Vagina (tissue), 2 donors: ENCODE results near the gene TMEM31. TPM values are rescaled to one million over a fixed set of nuclear protein-coding genes. Genes with fewer than 3 reads are reported as not detected.

ENCODE experiments used
- DNase-seq, 2 donors: peaks; one replicate each; pipeline ENCODE4 v3.0.0-alpha.2; 2017; ENCODE audit errors: extremely low spot score in 2 of 2
- H3K27ac ChIP-seq: fragments of 200-600 bp; sonication (generic); one replicate; pipeline ENCODE4 v1.5.1; 2019
- H3K27me3 ChIP-seq: fragments of 200-600 bp; sonication (generic); one replicate; pipeline ENCODE4 v1.5.1; 2019
- H3K36me3 ChIP-seq, 2 donors: fragments of 200-600 bp; sonication (generic); one replicate each; pipeline ENCODE4 v1.5.1; 2017 to 2019
- H3K4me1 ChIP-seq: fragments of 200-600 bp; sonication (generic); one replicate; pipeline ENCODE4 v1.5.1; 2019
- H3K4me3 ChIP-seq, 2 donors: fragments of 200-600 bp; sonication (generic); 1 replicate in 1 of 2; 2 replicates in 1 of 2; pipeline ENCODE4 v1.5.1; 2016 to 2019
- H3K9me3 ChIP-seq: fragments of 200-600 bp; sonication (generic); one replicate; pipeline ENCODE4 v1.5.1; 2019
- POLR2A ChIP-seq, 2 donors: fragments of 450-650 bp; IDR thresholded peaks; one replicate each; pipeline ENCODE4 v1.6.1; 2017; ENCODE audit warnings: antibody characterized with exemption in 2 of 2, mild to moderate bottlenecking in 2 of 2, moderate library complexity in 2 of 2
- POLR2AphosphoS5 ChIP-seq, 2 donors: sonication (generic); formaldehyde crosslinking; IDR thresholded peaks; one replicate each; pipeline ENCODE4 v1.9.0; 2017; ENCODE audit warnings: antibody characterized with exemption in 2 of 2, mild to moderate bottlenecking in 2 of 2, low read depth in 1 of 2; ENCODE audit not compliant: insufficient read depth in 1 of 2
- intact Hi-C: fragments of 100-400 bp; cut with DNase I; formaldehyde crosslinking; loops from one replicate; pipeline ENCODE4 v1.15.1; 2023
- total RNA-seq: library from RNA; depleted of rRNA; stranded (reverse); fragments of >200 nt; gene quantifications from one replicate; pipeline ENCODE4 v1.2.3, GENCODE V29; 2016
- TF ChIP-seq, protein P1 (sequence below), 3 experiments: fragments of 450-650 bp in 2 of 3; fragments of 200-600 bp in 1 of 3; sonication (generic) in 1 of 3; IDR thresholded peaks; one replicate each; pipeline ENCODE4 v1.5.1; 2017 to 2019; ENCODE audit warnings: antibody characterized with exemption in 3 of 3, mild to moderate bottlenecking in 2 of 3, moderate library complexity in 2 of 3

Gene TMEM31
- total RNA-seq, 1 donor from 2014 or later: not detected

GRCh38 chrX:103691059-103691458 lies 19.6 kb upstream of the TMEM31 start:
- Histone ChIP-seq H3K4me3 (no peak overlapping the region), H3K36me3 (no peaks in the 10 kb centered on the region), H3K4me1 (no peaks in the 10 kb centered on the region), H3K9me3 (no peaks in the 10 kb centered on the region), H3K27ac (no peak overlapping the region), H3K27me3 (no peaks in the 10 kb centered on the region)
- DNase-seq: no peak
- intact Hi-C loops: no loop called here
- TF ChIP-seq POLR2A (IDR thresholded peaks at IDR 0.05) (no peak), POLR2AphosphoS5 (IDR thresholded peaks at IDR 0.05; ENCODE audit: insufficient read depth in 1 of 2, low read depth in 1 of 2) (no peak)
- TF ChIP-seq, protein P1, sequence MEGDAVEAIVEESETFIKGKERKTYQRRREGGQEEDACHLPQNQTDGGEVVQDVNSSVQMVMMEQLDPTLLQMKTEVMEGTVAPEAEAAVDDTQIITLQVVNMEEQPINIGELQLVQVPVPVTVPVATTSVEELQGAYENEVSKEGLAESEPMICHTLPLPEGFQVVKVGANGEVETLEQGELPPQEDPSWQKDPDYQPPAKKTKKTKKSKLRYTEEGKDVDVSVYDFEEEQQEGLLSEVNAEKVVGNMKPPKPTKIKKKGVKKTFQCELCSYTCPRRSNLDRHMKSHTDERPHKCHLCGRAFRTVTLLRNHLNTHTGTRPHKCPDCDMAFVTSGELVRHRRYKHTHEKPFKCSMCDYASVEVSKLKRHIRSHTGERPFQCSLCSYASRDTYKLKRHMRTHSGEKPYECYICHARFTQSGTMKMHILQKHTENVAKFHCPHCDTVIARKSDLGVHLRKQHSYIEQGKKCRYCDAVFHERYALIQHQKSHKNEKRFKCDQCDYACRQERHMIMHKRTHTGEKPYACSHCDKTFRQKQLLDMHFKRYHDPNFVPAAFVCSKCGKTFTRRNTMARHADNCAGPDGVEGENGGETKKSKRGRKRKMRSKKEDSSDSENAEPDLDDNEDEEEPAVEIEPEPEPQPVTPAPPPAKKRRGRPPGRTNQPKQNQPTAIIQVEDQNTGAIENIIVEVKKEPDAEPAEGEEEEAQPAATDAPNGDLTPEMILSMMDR (IDR thresholded peaks at IDR 0.05): no peak

DNA sequence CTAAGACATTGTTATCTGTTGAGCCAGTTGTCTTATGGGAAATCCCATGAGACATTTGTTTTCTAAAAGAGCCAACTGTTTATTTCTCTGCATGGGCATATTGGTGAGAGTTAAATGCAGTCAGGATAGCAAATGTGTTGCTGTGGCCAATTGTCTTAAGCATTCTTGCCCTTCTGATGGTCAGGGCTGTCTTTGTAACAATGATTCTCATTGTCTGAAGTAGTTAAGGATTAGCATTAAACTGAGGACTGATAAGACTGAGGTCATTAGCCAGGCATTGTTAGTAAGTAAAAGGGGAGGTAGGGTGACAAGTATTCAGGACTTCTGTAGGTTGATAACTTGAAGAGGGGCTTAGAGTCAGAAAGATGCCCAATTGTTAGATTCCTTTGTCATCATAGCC lies 13.0 kb upstream of the TMEM31 start:
- peak in 1 of 2 donors; percentile 10 for DNase-seq
- no peaks in the 10 kb centered on the region for H3K27me3 ChIP-seq
- H3K27ac ChIP-seq: no peak overlapping the region
- H3K9me3 ChIP-seq: no peaks in the 10 kb centered on the region
- no peaks in the 10 kb centered on the region for H3K4me1 ChIP-seq
- TF ChIP-seq POLR2A (IDR thresholded peaks at IDR 0.05) (no peak), POLR2AphosphoS5 (IDR thresholded peaks at IDR 0.05; ENCODE audit: insufficient read depth in 1 of 2, low read depth in 1 of 2) (no peak)
- TF ChIP-seq, protein P1 (IDR thresholded peaks at IDR 0.05): no peak
- intact Hi-C loops: no loop called here
- H3K36me3 ChIP-seq: no peaks in the 10 kb centered on the region
- H3K4me3 ChIP-seq: no peak overlapping the region

DNA sequence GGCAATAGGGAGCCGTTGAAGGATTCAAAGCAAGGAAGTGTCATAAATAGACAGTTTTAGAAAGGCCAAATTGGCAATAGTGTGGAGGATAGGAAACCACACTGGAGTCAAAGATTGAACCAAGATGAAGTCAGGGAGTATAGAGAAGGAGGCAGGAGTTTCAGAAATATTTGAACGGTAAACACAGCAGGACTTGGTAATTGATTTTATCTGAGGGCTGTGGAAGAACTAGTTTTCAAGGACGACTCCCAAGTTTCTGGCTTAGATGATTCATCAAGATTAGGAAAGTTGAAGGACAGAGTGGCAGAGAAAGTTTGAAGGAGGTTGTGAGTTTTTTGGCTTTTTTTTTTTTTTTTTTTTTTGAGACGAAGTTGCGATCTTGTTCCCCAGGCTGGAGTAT lies 11.5 kb upstream of the TMEM31 start:
- H3K9me3 ChIP-seq: no peaks in the 10 kb centered on the region
- no peaks in the 10 kb centered on the region for H3K27me3 ChIP-seq
- TF ChIP-seq, protein P1 (IDR thresholded peaks at IDR 0.05): no peak
- TF ChIP-seq POLR2A (IDR thresholded peaks at IDR 0.05) (no peak), POLR2AphosphoS5 (IDR thresholded peaks at IDR 0.05; ENCODE audit: insufficient read depth in 1 of 2, low read depth in 1 of 2) (no peak)
- H3K27ac ChIP-seq: no peak overlapping the region
- no peak overlapping the region for H3K4me3 ChIP-seq
- intact Hi-C loops: no loop called here
- no peaks in the 10 kb centered on the region for H3K36me3 ChIP-seq
- H3K4me1 ChIP-seq: no peaks in the 10 kb centered on the region
- no peak for DNase-seq

- H3K27me3 ChIP-seq: no peaks in the 10 kb centered on the region
- no peaks in the 10 kb centered on the region for H3K9me3 ChIP-seq
- TF ChIP-seq POLR2AphosphoS5 (IDR thresholded peaks at IDR 0.05; ENCODE audit: insufficient read depth in 1 of 2, low read depth in 1 of 2) (no peak), POLR2A (IDR thresholded peaks at IDR 0.05) (no peak)
- TF ChIP-seq, protein P1 (IDR thresholded peaks at IDR 0.05): no peak
Observed at GRCh38 chrX:103704863-103705262, 5.8 kb upstream of the TMEM31 start.

DNA sequence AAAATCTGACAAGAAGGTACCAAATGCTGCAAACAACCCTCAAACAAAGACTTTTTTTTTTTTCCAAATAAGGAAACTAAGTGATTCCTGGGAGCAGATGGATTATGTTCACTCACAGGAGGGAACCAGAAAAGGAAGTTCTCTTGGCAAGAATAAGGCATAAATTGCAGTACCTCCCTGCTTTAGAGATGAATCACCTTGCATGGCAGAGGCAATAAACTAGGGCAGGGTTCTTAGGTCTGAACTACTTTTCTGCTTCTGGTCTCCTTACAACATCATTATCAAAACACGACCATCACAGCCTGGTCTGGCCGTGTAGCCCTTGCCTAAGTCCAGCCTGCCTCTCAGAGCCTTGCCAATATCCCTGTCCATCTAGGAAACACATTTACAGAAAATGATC lies 6.3 kb downstream of the TMEM31 start:
- TF ChIP-seq, protein P1 (IDR thresholded peaks at IDR 0.05): no peak
- no peak for TF ChIP-seq POLR2A (IDR thresholded peaks at IDR 0.05)
- TF ChIP-seq POLR2AphosphoS5 (IDR thresholded peaks at IDR 0.05; ENCODE audit: insufficient read depth in 1 of 2, low read depth in 1 of 2): no peak
- H3K4me3 ChIP-seq: no peak overlapping the region
- H3K27ac ChIP-seq: no peak overlapping the region
- no peaks in the 10 kb centered on the region for H3K27me3 ChIP-seq
- intact Hi-C loops: no loop called here
- no peak for DNase-seq
- H3K36me3 ChIP-seq: no peaks in the 10 kb centered on the region
- no peaks in the 10 kb centered on the region for H3K4me1 ChIP-seq
- H3K9me3 ChIP-seq: no peaks in the 10 kb centered on the region

More at GRCh38 chrX:103704863-103705262, 5.8 kb upstream of the TMEM31 start:
- DNase-seq: no peak
- H3K4me1 ChIP-seq: no peaks in the 10 kb centered on the region
- H3K4me3 ChIP-seq: no peak overlapping the region
- no peaks in the 10 kb centered on the region for H3K36me3 ChIP-seq
- intact Hi-C loops: no loop called here
- no peak overlapping the region for H3K27ac ChIP-seq
